HG03342 (cell line): ENCODE measurements around the gene ALG13.
"Not testable (repeated sequence)": the region's sequence is repeated elsewhere in the genome, so short reads cannot be mapped to it uniquely, and the experiment has no call there.

Source experiments
- ATAC-seq: cut with Tn5 transposase; IDR thresholded peaks from one replicate; pipeline ENCODE4 v1.9.1; 2021; ENCODE audit warnings: mild to moderate bottlenecking, moderate library complexity; ENCODE audit not compliant: unreplicated experiment

The ALG13 gene

DNA sequence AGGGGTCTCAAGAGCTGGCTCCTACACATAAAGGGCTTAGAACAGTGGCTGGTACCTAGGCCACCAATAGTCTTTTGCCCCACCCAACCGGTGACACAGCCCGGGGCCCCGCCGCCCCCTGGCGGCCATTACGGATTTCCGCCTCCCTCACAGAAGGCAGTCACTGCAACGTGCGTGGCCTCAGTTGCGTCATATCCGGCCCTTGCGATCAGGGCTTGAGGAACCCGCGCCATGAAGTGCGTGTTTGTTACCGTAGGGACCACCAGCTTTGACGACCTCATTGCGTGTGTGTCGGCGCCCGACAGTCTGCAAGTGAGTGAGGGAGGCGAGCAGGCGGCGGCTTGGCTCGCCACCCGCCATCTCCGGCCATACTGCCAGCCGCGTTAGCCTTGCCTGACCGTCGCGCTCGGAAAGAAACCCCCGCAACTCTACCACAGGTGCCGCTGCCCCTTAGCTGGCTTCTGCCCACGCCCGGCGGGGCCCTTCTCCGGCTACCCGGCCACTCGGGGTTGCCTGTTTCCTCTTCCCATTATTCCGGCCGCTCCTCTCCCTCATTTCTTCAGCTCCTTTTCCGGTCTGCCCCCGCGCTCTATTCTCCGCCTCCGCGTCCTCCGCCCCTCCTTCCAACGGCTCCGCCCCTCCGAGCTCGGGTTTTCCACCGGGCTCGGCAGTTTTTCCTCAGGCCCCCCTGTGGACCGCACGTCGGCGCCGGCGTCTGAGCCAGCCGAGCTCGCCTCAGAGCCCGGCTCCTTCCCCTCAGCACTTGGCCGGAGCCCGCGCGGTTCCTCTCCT lies at the start of gene ALG13:
ALG13 (plus strand) TSS at position 183 of the 792 bp plus-strand sequence; CDS start at position 232, 49 bp downstream.
- peak; percentile 97 for ATAC-seq

GRCh38 chrX:111634823-111635729 lies 45.9 kb upstream of the ALG13 start:
- no peak for ATAC-seq

- no peak for ATAC-seq
Measured at GRCh38 chrX:111641969-111642368, 39.0 kb upstream of the ALG13 start.

DNA sequence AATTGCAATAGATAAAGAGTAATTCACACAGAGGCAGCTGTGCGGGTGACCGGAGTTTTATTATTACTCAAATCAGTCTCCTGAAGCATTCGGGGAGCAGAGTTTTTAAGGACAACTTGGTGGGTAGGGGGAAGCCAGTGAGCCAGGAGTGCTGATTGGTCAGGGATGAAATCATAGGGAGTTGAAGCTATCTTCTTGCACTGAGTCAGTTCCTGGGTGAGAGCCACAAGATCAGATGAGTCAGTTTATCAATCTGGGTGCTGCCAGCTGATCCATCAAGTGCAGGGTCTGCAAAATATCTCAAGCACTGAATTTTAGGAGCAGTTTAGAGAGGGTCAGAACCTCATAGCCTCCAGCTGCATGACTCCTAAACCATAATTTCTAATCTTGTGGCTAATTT lies 35.8 kb upstream of the ALG13 start:
- ATAC-seq, result not testable (repeated sequence)

GRCh38 chrX:111645607-111646006 lies 35.4 kb upstream of the ALG13 start:
- ATAC-seq, result no peak

GRCh38 chrX:111646515-111646914 lies 34.5 kb upstream of the ALG13 start:
- ATAC-seq, result no peak

GRCh38 chrX:111648802-111649201 lies 32.2 kb upstream of the ALG13 start:
- no peak for ATAC-seq

DNA sequence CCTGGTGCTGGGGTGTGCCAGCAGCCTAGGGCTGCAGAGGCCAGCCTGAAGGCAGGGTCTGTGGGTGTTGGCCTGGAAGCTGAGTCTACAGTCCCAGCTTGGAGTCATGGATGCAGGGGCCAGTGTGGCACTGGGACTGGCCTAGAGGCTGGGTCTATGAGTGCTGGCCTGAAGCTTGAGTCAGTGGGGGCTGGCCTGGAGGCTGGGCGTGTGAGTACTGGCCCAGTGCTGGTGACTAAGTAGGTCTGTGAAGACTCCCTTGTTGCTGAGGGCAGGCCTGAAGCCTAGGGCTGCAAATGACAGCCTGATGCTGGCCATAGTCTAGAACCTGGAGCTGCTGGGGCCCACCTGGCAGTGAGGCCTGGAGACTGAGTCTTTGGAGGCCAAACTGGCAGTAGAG lies 31.3 kb upstream of the ALG13 start:
- ATAC-seq, result no peak

DNA sequence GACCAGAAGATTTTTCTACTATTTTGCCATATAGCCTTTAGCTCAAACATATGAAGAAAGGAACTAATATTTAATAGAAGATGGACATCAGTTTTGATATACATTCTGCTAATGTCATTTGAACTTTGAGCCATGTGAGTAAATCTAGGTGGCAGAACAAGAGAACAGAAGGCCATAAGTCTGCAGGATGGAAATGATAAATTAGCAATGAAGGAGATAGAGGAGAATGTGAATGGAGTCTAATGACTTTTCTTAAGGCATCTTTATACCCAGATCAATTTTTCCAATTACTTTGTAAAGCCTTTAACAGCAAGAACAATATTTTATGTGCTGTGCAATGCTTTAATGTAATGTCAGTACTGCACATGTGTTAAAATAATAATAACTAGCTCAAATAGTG lies 30.1 kb upstream of the ALG13 start:
- no peak for ATAC-seq

- ATAC-seq, result no peak
Measured at GRCh38 chrX:111652719-111653118, 28.3 kb upstream of the ALG13 start.

- ATAC-seq, result no peak
Measured at GRCh38 chrX:111661241-111661640, 19.7 kb upstream of the ALG13 start.

DNA sequence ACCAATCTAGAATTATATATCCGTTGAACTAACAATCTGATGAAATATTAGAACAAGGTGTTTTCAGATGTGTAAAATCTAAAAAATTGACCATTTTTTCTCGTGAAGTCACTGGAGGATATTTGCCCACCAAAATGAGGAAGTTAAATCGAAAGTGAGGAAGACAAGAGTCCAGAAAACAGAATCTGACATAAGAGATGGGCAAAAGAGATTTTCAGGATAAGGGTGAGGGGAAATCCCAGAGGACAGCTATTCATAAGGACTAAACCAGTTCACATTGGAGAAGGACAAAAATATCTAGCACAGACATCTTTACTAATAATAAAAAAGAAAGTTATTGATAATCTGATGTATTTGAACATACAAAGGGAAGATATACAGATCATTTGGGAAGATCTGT lies 18.7 kb upstream of the ALG13 start:
- ATAC-seq, result no peak

DNA sequence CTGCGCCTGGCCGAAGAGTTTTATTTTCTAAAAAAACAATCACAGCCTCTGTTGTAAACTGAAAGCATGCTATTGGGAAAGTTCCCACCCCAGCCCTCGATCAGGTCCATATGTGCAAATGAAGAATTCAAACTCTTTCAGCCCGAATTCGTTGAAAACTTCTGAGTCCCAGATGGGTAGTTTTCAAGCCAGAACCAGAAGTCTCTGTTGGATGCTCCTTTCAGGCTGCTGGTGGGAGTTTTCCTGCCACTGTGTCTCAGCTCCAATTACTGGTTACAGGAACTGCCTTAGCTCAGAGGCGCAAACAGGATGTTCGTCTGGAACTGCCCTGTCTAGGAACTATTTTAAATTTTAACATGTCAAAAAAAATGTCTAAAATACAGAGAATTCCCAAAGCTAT lies 9.3 kb upstream of the ALG13 start:
- ATAC-seq, result no peak

GRCh38 chrX:111687305-111687704 lies 6.3 kb downstream of the ALG13 start:
- peak; percentile 60 for ATAC-seq

DNA sequence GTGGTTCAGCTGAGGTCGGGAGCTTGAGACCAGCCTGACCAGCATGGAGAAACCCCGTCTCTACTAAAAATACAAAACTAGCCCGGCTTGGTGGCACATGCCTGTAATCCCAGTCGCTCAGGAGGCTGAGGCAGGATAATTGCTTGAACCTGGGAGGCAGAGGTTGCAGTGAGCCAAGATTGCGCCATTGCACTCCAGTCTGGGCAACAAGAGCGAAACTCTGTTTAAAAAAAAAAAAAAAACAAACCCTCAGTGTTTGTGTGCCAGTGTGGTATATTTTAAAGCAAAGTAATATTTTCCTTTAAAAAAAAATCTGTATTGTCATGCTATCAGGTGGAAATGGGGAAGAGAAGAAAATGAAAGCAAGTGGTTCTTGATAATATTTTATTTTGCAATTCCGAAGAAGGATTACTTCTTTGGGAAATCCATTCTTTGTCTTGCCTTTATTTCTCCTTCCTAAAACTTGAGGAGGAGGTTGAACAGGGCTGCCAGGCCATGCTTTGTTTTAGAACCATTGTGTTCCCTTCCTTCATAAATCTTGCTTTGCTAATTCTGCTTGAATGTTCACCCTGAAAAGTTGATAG lies 14.4 kb downstream of the ALG13 start:
- no peak for ATAC-seq

DNA sequence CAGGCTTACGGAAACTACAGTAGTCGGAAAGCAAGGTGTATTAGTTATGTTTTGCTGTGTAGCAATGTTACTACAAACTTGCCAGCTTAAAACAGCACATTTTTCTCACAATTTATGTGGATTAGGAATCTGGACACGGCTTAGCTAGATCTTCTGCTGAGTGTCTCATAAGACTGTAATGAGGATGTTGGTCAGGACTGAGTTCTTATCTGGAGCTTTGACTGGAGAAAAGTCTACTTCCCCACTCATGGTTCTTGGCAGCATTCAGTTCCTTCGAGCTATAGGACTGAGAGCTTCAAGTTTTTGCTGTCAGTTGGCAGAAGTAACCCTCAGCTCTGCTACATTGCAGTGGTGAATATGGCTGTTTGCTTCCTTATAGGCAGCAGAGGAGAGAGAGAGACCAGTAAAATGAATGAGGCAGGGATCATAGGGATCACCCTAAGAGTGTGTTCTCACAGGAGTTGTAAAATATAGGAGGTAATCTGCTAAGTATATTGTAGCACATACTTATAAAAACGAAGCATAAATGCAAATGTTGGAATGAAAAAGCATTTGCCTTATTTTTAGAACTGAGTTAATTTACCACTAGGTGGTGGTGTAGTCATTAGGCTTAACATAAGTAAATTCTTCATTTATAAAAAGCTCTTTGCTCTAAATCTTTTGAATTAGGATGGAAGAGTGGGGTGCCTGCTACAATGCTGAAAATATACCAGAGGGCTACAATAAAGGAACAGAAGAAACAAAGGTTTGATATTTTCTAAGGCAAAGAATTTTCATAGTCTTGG lies 38.6 kb downstream of the ALG13 start:
- ATAC-seq, result no peak

GRCh38 chrX:111728096-111728495 lies 47.1 kb downstream of the ALG13 start:
- no peak for ATAC-seq

DNA sequence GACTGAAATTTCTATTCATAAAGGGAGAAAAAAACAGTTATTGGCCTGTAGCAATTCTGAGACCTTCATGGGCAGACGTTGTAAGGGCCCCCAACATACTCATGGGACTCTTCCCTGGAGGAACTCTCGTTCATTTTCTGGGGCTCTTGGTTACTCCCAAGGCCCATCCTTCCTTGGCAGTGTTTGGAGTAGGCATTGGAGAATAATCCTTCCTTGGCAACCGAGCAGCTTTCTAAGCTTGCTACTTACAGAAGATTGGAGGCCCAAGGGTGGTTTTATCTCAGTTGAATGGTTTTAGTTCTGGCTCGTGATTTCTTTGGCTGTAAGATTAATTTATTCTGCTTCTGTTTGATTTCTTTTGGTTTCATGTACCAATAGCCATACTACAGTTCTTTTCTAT lies 50.4 kb downstream of the ALG13 start:
- ATAC-seq, result no peak

GRCh38 chrX:111736571-111736970 lies 55.6 kb downstream of the ALG13 start:
- no peak for ATAC-seq

GRCh38 chrX:111742018-111742417 lies 61.0 kb downstream of the ALG13 start:
- ATAC-seq, result no peak

GRCh38 chrX:111743316-111743715 lies 62.3 kb downstream of the ALG13 start:
- no peak for ATAC-seq
